Measurements from ENCODE around the gene ADSS1. TPM values are rescaled to one million over a fixed set of nuclear protein-coding genes. Genes with fewer than 3 reads are reported as not detected.

ADSS1 gene
- total RNA-seq, 1 donor from 2014 or later = 3.7 TPM

DNA sequence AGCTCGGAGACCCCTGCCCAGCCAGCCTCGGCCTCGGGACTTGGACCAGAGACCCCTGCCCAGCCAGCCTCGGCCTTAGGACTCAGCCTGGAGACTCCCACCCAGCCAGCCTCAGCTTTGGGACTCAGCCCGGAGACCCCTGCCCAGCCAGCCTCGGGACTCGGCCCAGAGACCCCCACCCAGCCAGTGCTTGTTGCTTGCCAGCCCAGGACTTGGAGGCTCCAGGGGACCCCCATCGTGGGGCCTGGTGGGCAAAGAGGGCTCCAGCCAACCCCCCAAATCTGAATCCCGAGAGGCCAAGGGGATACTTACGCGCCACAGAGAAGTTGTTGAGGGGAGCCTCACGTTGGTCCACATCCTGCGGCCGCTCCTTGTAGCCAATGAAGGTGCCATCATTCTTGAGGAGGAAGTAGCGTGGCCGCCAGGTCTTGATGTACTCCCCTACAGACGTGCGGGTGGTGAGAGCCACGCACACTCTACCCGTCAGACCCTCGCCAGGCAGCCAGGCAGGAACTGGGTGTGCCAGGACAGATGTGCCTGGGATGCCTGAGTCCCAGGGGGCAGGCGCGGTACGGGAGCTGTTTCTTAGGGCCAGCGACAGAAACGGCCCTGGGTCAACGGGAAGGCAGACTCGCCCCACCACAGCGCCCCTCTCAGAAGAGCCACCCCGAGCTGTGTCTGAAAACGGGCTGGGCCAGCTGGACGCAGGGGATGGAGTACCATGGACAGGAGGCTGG lies 55.9 kb downstream of the ADSS1 start:
- DNase-seq (ENCODE audit: extremely low spot score, unreplicated experiment) = no peak
- Mint-ChIP-seq H3K27me3 (ENCODE audit: unreplicated experiment) (no peaks in the 10 kb centered on the region), H3K4me3 (ENCODE audit: unreplicated experiment) (no peak overlapping the region), H3K4me1 (ENCODE audit: unreplicated experiment) (peaks cover 6% of the 10 kb centered on the region), H3K9me3 (ENCODE audit: unreplicated experiment) (no peaks in the 10 kb centered on the region), H3K36me3 (ENCODE audit: unreplicated experiment) (peaks cover 3% of the 10 kb centered on the region), H3K27ac (ENCODE audit: unreplicated experiment) (no peak overlapping the region)
- no peak for TF ChIP-seq CTCF (IDR thresholded peaks at IDR 0.05)

DNA sequence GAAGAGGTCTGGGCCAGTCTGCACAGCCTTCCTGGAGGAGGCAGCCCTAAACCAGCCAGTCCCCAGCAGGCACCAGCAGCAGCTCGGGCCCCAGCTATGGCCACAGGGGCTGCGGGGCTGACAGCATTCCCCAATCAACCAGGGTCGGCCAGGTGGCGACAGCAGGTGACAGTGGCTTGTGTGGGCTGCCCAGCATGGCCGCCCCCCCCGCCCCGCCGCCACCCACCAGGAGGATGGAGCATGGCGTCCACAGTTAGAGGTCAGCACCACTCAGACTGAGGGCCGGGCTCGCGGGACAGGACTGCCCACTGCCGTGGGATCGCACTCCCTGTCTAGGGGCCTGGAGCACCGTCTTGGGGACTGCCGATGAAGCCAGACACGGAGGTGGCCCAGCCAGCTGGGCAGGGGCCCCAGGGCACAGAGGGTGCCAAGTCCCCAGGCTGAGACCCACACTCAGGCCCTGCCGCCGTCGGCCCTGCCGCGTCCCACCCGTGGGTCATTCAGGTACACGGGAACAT lies 56.5 kb downstream of the ADSS1 start:
- no peak for DNase-seq (ENCODE audit: extremely low spot score, unreplicated experiment)

GRCh38 chr14:104781271-104782077 lies 57.4 kb downstream of the ADSS1 start:
- no peaks in the 10 kb centered on the region for H3K9me3 Mint-ChIP-seq (ENCODE audit: unreplicated experiment)
- H3K36me3 Mint-ChIP-seq (ENCODE audit: unreplicated experiment) = no peaks in the 10 kb centered on the region
- H3K4me1 Mint-ChIP-seq (ENCODE audit: unreplicated experiment) = peaks cover 13% of the 10 kb centered on the region
- no peak overlapping the region for H3K4me3 Mint-ChIP-seq (ENCODE audit: unreplicated experiment)
- H3K27me3 Mint-ChIP-seq (ENCODE audit: unreplicated experiment) = no peaks in the 10 kb centered on the region
- TF ChIP-seq CTCF (IDR thresholded peaks at IDR 0.05) = no peak
- no peak for DNase-seq (ENCODE audit: extremely low spot score, unreplicated experiment)
- H3K27ac Mint-ChIP-seq (ENCODE audit: unreplicated experiment) = no peak overlapping the region

More for the DNA sequence above, 56.5 kb downstream of the ADSS1 start:
- H3K27ac Mint-ChIP-seq (ENCODE audit: unreplicated experiment) = no peak overlapping the region
- H3K27me3 Mint-ChIP-seq (ENCODE audit: unreplicated experiment) = no peaks in the 10 kb centered on the region
- H3K4me3 Mint-ChIP-seq (ENCODE audit: unreplicated experiment) = no peak overlapping the region
- H3K36me3 Mint-ChIP-seq (ENCODE audit: unreplicated experiment) = peaks cover 3% of the 10 kb centered on the region
- H3K9me3 Mint-ChIP-seq (ENCODE audit: unreplicated experiment) = no peaks in the 10 kb centered on the region
- TF ChIP-seq CTCF (IDR thresholded peaks at IDR 0.05) = no peak
- peaks cover 11% of the 10 kb centered on the region for H3K4me1 Mint-ChIP-seq (ENCODE audit: unreplicated experiment)

- no peak overlapping the region for H3K4me3 Mint-ChIP-seq (ENCODE audit: unreplicated experiment)
- no peak for DNase-seq (ENCODE audit: extremely low spot score, unreplicated experiment)
- no peak overlapping the region for H3K27ac Mint-ChIP-seq (ENCODE audit: unreplicated experiment)
- no peaks in the 10 kb centered on the region for H3K27me3 Mint-ChIP-seq (ENCODE audit: unreplicated experiment)
- H3K36me3 Mint-ChIP-seq (ENCODE audit: unreplicated experiment) = no peaks in the 10 kb centered on the region
- H3K4me1 Mint-ChIP-seq (ENCODE audit: unreplicated experiment) = peaks cover 13% of the 10 kb centered on the region
- no peak for TF ChIP-seq CTCF (IDR thresholded peaks at IDR 0.05)
- no peaks in the 10 kb centered on the region for H3K9me3 Mint-ChIP-seq (ENCODE audit: unreplicated experiment)
These were observed 58.2 kb downstream of the ADSS1 start for GRCh38 chr14:104782086-104782807.

Measured in osteocyte (in vitro differentiated cells).